SK-N-SH (cell line): ENCODE results near the gene ATP8B3. TPM values are rescaled to one million over a fixed set of nuclear protein-coding genes. Genes with fewer than 3 reads are reported as not detected.
A peak's percentile ranks its signal among the peaks of the same experiment; 100 is the strongest.

Experiments
- CTCF ChIA-PET: fragments of 300-600, 350-600 bp; formaldehyde crosslinking; extraction: SDS; loops from one replicate; lab custom pipeline; 2021; lab: Yijun Ruan, JAX
- POLR2A ChIA-PET: fragments of 350-600 bp; sonication (Branson Sonifier 250); formaldehyde crosslinking; extraction: SDS; loops from one replicate; lab custom pipeline; 2020; ENCODE audit warnings: antibody characterized with exemption, inconsistent platforms; lab: Yijun Ruan, JAX
- DNase-seq: peaks from one replicate; pipeline ENCODE4 v3.0.0; 2012
- H2AFZ ChIP-seq: fragments of 200-600 bp; sonication (generic); 2 replicates; pipeline ENCODE4 v1.8.1; 2016; ENCODE audit warnings: antibody characterized with exemption, mild to moderate bottlenecking, low read depth
- H3F3A ChIP-seq: fragments of 200-600 bp; sonication (generic); replicated peaks from 2 replicates; pipeline ENCODE3; 2016; ENCODE audit warnings: antibody characterized with exemption, mild to moderate bottlenecking; ENCODE audit not compliant: insufficient read depth
- H3K27ac ChIP-seq, 2 experiments: fragments of 200-500 bp in 1 of 2; fragments of 200-600 bp in 1 of 2; sonication (Bioruptor generic) in 1 of 2; sonication (generic), shearing (Covaris generic) in 1 of 2; 2 replicates each; pipeline versions ENCODE4 v1.5.1 to v1.6.1; 2014 to 2016; ENCODE audit warnings: low read depth in 2 of 2, inconsistent platforms in 1 of 2, low read length in 1 of 2, mild to moderate bottlenecking in 1 of 2, mixed read lengths in 1 of 2
- H3K27me3 ChIP-seq: fragments of 200-600 bp; sonication (generic), shearing (Covaris generic); 2 replicates; pipeline ENCODE4 v1.6.1; 2016; ENCODE audit warnings: mixed run types; ENCODE audit not compliant: insufficient read depth
- H3K36me3 ChIP-seq, 2 experiments: fragments of 200-500 bp in 1 of 2; fragments of 200-600 bp in 1 of 2; sonication (Bioruptor generic) in 1 of 2; sonication (generic) in 1 of 2; replicated peaks in 1 of 2; 2 replicates each; pipeline versions ENCODE3 to v1.5.1; 2014 to 2016; ENCODE audit warnings: low read length in 1 of 2, mild to moderate bottlenecking in 1 of 2; ENCODE audit not compliant: insufficient read depth in 2 of 2, control insufficient read depth in 1 of 2
- H3K4me1 ChIP-seq, 2 experiments: fragments of 200-500 bp in 1 of 2; fragments of 200-600 bp in 1 of 2; sonication (Bioruptor generic) in 1 of 2; sonication (generic), shearing (Covaris generic) in 1 of 2; 2 replicates each; pipeline versions ENCODE4 v1.5.1 to v1.6.1; 2014 to 2016; ENCODE audit warnings: low read depth in 1 of 2, low read length in 1 of 2, mixed run types in 1 of 2; ENCODE audit not compliant: insufficient read depth in 2 of 2, control insufficient read depth in 1 of 2
- H3K4me2 ChIP-seq: fragments of 200-600 bp; sonication (generic), shearing (Covaris generic); 2 replicates; pipeline ENCODE4 v1.6.1; 2017; ENCODE audit warnings: mixed run types
- H3K4me3 ChIP-seq, 2 experiments: fragments of 200-500 bp in 1 of 2; fragments of 200-600 bp in 1 of 2; sonication (Bioruptor generic) in 1 of 2; sonication (generic), shearing (Covaris generic) in 1 of 2; 2 replicates each; pipeline versions ENCODE4 v1.5.1 to v1.8.1; 2014 to 2016; ENCODE audit warnings: low read depth in 2 of 2, inconsistent platforms in 1 of 2, low read length in 1 of 2, mild to moderate bottlenecking in 1 of 2, mixed read lengths in 1 of 2, moderate library complexity in 1 of 2
- H3K79me2 ChIP-seq: fragments of 200-600 bp; sonication (generic); 2 replicates; pipeline ENCODE4 v1.8.1; 2017; ENCODE audit warnings: mild to moderate bottlenecking; ENCODE audit not compliant: insufficient read depth
- H3K9ac ChIP-seq: fragments of 200-600 bp; sonication (generic); 2 replicates; pipeline ENCODE4 v1.6.1; 2017; ENCODE audit warnings: mixed run types
- H3K9me2 ChIP-seq: fragments of 200-600 bp; sonication (generic); 2 replicates; pipeline ENCODE4 v1.6.1; 2017; ENCODE audit warnings: mixed run types
- H3K9me3 ChIP-seq: fragments of 200-600 bp; sonication (generic); 2 replicates; pipeline ENCODE4 v1.6.1; 2017; ENCODE audit warnings: mixed run types, mild to moderate bottlenecking, moderate library complexity
- H4K20me1 ChIP-seq: fragments of 200-600 bp; sonication (generic); 2 replicates; pipeline ENCODE4 v1.6.1; 2017; ENCODE audit warnings: mild to moderate bottlenecking, mixed run types; ENCODE audit not compliant: insufficient read depth
- ELF1 ChIP-seq: IDR thresholded peaks from 2 replicates; pipeline ENCODE4 v1.4.0; 2012
- EZH2phosphoT487 ChIP-seq: fragments of 200-600 bp; sonication (generic); IDR thresholded peaks from 2 replicates; pipeline ENCODE4 v1.6.1; 2017; ENCODE audit warnings: low read depth, mixed run types, mild to moderate bottlenecking, antibody characterized with exemption, moderate library complexity, borderline replicate concordance
- FOSL2 ChIP-seq: IDR thresholded peaks from 2 replicates; pipeline ENCODE4 v1.4.0; 2012; ENCODE audit warnings: low read depth, mild to moderate bottlenecking, moderate library complexity, borderline replicate concordance
- FOXJ3 ChIP-seq: sonication (generic); formaldehyde crosslinking; IDR thresholded peaks from 2 replicates; pipeline ENCODE4 v1.5.1; 2020; ENCODE audit warnings: mild to moderate bottlenecking, missing genetic modification reagents
- FOXM1 ChIP-seq: IDR thresholded peaks from 2 replicates; pipeline ENCODE4 v1.4.0; 2012; ENCODE audit warnings: low read depth, mild to moderate bottlenecking
- GABPA ChIP-seq: IDR thresholded peaks from 2 replicates; pipeline ENCODE4 v1.4.0; 2012; ENCODE audit warnings: low read depth, mild to moderate bottlenecking
- GATA2 ChIP-seq: sonication (generic); formaldehyde crosslinking; IDR thresholded peaks from 2 replicates; pipeline ENCODE4 v1.5.0; 2020; ENCODE audit warnings: mild to moderate bottlenecking, missing genetic modification reagents
- MEF2A ChIP-seq: IDR thresholded peaks from 2 replicates; pipeline ENCODE4 v1.4.0; 2012; ENCODE audit warnings: low read depth, borderline replicate concordance
- POLR2AphosphoS5 ChIP-seq: IDR thresholded peaks from 2 replicates; pipeline ENCODE4 v1.6.1; 2012; ENCODE audit warnings: low read depth, low read length
- RAD21 ChIP-seq: IDR thresholded peaks from 2 replicates; pipeline ENCODE4 v1.6.1; 2012; ENCODE audit warnings: mild to moderate bottlenecking, low read length
- RFX5 ChIP-seq: IDR thresholded peaks from 2 replicates; pipeline ENCODE4 v1.6.1; 2012; ENCODE audit warnings: mild to moderate bottlenecking, improper control_type of control experiment, low read length
- RXRA ChIP-seq: IDR thresholded peaks from 2 replicates; pipeline ENCODE4 v1.4.0; 2012; ENCODE audit warnings: low read depth, mild to moderate bottlenecking, borderline replicate concordance
- SIN3A ChIP-seq: IDR thresholded peaks from 2 replicates; pipeline ENCODE4 v1.6.1; 2012; ENCODE audit warnings: low read depth, mild to moderate bottlenecking, low read length, moderate library complexity, borderline replicate concordance
- WGBS: methylation state at CpG from one replicate; pipeline ENCODE4 v1.1.6; 2017; ENCODE audit warnings: low lambda C conversion rate; 5-methylcytosine and 5-hydroxymethylcytosine counted together
- polyA plus RNA-seq, 3 experiments: library from polyadenylated mRNA; depleted of rRNA; stranded (reverse); fragments of >200 nt; gene quantifications; 2 replicates each; pipeline ENCODE4 v1.2.3, GENCODE V29; 2012
- TF ChIP-seq, protein P1 (sequence below): fragments of 150-350 bp; IDR thresholded peaks from 2 replicates; pipeline ENCODE4 v1.6.1; 2016; ENCODE audit warnings: mild to moderate bottlenecking, low read depth, low read length
- TF ChIP-seq, protein P2 (sequence below): IDR thresholded peaks from 2 replicates; pipeline ENCODE4 v1.4.0; 2012; ENCODE audit warnings: low read depth, borderline replicate concordance
- TF ChIP-seq, protein P3 (sequence below): fragments of 150-350 bp; IDR thresholded peaks from 2 replicates; pipeline ENCODE4 v1.6.1; 2017; ENCODE audit warnings: antibody characterized with exemption, low read length, low read depth, borderline replicate concordance

The ATP8B3 gene
- polyA plus RNA-seq, 1 of the 3 experiments (the other 2 are of a cell fraction) = 8.0 TPM

DNA sequence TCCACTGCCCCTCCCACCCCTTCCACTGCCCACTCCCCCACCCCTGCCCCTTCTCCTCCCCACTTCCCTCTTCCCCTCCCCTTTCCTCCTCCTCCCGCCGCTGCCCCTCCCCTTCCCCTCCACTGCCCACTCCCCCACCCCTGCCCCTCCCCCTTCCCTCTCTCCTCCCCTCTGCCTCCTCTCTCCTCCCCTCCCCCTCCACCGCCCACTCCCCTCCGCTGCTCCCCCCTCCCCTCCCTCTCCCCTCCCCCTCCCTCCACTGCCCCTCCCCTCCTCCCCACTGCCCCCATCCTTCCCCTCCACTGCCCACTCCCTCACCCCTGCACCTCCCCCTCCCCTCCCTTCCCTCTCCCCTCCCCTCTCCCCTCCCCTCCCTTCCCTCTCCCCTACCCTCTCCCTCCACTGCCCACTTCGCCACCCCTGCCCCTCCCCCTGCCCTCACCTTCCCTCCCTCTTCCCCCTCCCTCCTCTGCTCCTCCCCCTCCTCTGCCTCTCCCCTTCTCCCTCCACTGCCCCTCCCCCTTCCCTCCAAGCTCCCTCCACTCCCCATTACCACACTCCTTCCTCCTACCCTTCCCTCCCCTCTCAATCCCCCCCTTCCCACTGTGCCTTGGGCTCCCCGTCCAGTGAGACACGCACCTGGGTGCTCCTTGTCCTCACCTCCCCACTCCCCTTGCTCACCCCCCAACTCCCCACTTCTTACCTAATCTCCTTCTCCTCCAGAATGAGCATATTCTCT, 21.9 kb downstream of the ATP8B3 start:
- DNase-seq = no peak
- Histone ChIP-seq H4K20me1 (no peaks in the 10 kb centered on the region), H3K27ac (no peak overlapping the region), H2AFZ (no peak overlapping the region), H3K79me2 (no peaks in the 10 kb centered on the region), H3K9me3 (no peaks in the 10 kb centered on the region), H3K4me1 (no peaks in the 10 kb centered on the region; a peak in 1 of 4 replicates), H3K4me3 (no peak overlapping the region), H3K4me2 (no peak overlapping the region), H3K27me3 (peaks cover 20% of the 10 kb centered on the region), H3K9ac (no peak overlapping the region), H3F3A (no peaks in the 10 kb centered on the region), H3K36me3 (no peaks in the 10 kb centered on the region), H3K9me2 (no peaks in the 10 kb centered on the region)
- WGBS = 11% methylated on average over 7 of the region's 7 CpGs
- ChIA-PET CTCF (interaction anchor here (0.8 to 12.6 kb wide), 15 partner anchors 8 to 244 kb away, joined by 3 to 143 read pairs (median 6); no protein-coding TSS in a partner anchor), POLR2A (no interaction called here)
- no peak for TF ChIP-seq RXRA

DNA sequence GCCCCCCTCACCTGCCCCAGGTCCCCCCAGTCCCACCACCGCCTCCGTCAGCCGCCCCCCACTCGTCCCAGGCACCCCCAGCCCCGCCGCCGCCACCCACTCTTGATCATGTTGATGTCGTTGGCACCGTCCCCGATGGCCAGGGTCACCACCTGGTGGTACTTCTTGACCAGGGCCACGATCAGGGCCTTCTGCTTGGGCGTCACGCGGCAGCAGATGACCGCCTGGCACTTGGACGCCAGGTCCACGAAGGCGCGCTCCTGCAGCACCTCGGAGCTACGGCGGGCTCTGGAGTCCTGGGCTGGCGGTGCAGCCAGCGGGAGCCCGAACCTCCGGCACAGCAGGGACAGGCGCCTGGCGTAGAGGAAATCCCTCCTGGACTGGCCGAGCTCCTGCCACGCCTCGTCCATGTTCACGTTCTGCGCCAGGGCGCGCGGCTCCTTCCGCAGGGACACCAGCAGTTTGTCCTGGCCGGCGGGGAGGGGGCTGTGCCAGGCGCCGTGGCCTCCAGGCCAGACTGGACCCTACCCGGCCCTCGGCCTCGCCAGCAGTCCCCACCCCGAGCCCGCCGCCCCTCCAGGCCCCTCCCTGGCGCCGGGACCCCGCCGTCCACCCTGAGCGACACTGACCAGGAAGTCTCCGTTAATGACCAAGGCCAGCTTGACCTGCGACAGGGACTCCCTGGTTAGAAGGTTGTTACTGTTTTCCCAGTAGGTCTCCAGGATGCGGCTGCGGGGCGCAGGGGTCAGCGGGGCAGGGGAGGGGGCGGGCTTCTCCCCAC, 22.6 kb downstream of the ATP8B3 start:
- WGBS = 7% methylated on average over 42 of the region's 59 CpGs
- CTCF ChIA-PET = interaction anchor here (0.8 to 12.6 kb wide), 25 partner anchors 8 to 243 kb away, joined by 3 to 143 read pairs (median 6); partner anchors contain the start of gene ATP8B3

DNA sequence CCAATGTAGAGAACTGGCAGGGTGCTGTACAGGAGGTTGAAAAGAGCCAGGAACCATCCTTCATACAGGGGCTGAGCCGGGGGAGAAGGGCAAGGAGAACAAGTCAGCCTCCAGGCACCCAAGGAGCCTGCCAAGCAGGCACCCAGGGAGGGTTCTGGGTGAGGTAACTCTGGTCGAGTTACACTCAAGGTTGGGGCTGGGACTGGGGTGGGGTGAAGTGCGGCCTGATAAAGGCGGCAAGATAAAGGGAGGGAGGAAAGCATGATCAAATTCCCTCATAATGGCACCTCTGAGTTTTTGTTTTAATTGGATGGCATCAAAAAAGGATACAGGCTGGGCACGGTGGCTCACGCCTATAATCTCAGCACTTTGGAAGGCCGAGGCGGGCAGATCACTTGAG, 25.0 kb downstream of the ATP8B3 start:
- no peaks in the 10 kb centered on the region; a peak in 1 of 4 replicates for H3K4me1 ChIP-seq
- no peaks in the 10 kb centered on the region for H4K20me1 ChIP-seq
- WGBS = 46% methylated on average over 8 of the region's 8 CpGs
- H2AFZ ChIP-seq = no peak overlapping the region
- no peaks in the 10 kb centered on the region for H3K79me2 ChIP-seq
- ChIA-PET POLR2A (no interaction called here), CTCF (interaction anchor here (0.7 to 11.8 kb wide), 6 partner anchors 7 to 910 kb away, joined by 3 to 143 read pairs (median 10); no protein-coding TSS in a partner anchor)
- H3K36me3 ChIP-seq = no peaks in the 10 kb centered on the region
- no peak for DNase-seq
- no peaks in the 10 kb centered on the region for H3F3A ChIP-seq
- H3K27me3 ChIP-seq = peaks cover 46% of the 10 kb centered on the region
- H3K27ac ChIP-seq = no peak overlapping the region
- H3K9me2 ChIP-seq = no peaks in the 10 kb centered on the region
- no peak overlapping the region for H3K4me2 ChIP-seq
- no peak overlapping the region for H3K4me3 ChIP-seq
- H3K9me3 ChIP-seq = no peaks in the 10 kb centered on the region
- H3K9ac ChIP-seq = no peak overlapping the region
- TF ChIP-seq FOXM1 (no peak), SIN3A (no peak), ELF1 (no peak), GABPA (no peak), MEF2A (no peak), GATA2 (no peak), FOXJ3 (CRISPR knock-in tag) (no peak), EZH2phosphoT487 (no peak), POLR2AphosphoS5 (no peak), RFX5 (no peak)
- TF ChIP-seq, protein P1, sequence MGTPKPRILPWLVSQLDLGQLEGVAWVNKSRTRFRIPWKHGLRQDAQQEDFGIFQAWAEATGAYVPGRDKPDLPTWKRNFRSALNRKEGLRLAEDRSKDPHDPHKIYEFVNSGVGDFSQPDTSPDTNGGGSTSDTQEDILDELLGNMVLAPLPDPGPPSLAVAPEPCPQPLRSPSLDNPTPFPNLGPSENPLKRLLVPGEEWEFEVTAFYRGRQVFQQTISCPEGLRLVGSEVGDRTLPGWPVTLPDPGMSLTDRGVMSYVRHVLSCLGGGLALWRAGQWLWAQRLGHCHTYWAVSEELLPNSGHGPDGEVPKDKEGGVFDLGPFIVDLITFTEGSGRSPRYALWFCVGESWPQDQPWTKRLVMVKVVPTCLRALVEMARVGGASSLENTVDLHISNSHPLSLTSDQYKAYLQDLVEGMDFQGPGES = no peak
- TF ChIP-seq, protein P2, sequence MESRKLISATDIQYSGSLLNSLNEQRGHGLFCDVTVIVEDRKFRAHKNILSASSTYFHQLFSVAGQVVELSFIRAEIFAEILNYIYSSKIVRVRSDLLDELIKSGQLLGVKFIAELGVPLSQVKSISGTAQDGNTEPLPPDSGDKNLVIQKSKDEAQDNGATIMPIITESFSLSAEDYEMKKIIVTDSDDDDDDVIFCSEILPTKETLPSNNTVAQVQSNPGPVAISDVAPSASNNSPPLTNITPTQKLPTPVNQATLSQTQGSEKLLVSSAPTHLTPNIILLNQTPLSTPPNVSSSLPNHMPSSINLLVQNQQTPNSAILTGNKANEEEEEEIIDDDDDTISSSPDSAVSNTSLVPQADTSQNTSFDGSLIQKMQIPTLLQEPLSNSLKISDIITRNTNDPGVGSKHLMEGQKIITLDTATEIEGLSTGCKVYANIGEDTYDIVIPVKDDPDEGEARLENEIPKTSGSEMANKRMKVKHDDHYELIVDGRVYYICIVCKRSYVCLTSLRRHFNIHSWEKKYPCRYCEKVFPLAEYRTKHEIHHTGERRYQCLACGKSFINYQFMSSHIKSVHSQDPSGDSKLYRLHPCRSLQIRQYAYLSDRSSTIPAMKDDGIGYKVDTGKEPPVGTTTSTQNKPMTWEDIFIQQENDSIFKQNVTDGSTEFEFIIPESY = no peak
- TF ChIP-seq, protein P3, sequence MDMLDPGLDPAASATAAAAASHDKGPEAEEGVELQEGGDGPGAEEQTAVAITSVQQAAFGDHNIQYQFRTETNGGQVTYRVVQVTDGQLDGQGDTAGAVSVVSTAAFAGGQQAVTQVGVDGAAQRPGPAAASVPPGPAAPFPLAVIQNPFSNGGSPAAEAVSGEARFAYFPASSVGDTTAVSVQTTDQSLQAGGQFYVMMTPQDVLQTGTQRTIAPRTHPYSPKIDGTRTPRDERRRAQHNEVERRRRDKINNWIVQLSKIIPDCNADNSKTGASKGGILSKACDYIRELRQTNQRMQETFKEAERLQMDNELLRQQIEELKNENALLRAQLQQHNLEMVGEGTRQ = no peak

More for the DNA sequence above, 22.6 kb downstream of the ATP8B3 start:
- Histone ChIP-seq H3K9me3 (no peaks in the 10 kb centered on the region), H3K36me3 (no peaks in the 10 kb centered on the region), H3K4me3 (no peak overlapping the region; a peak in 1 of 4 replicates), H3K4me1 (no peaks in the 10 kb centered on the region; a peak in 1 of 4 replicates), H3K9me2 (no peaks in the 10 kb centered on the region), H3K79me2 (no peaks in the 10 kb centered on the region), H3F3A (no peaks in the 10 kb centered on the region), H4K20me1 (no peaks in the 10 kb centered on the region), H3K4me2 (no peak overlapping the region), H3K27ac (no peak overlapping the region), H3K27me3 (peaks cover 23% of the 10 kb centered on the region), H3K9ac (no peak overlapping the region), H2AFZ (no peak overlapping the region)
- DNase-seq = peak; percentile 67
- POLR2A ChIA-PET = no interaction called here
- no peak for TF ChIP-seq FOXM1
- TF ChIP-seq FOSL2 = no peak
- TF ChIP-seq RAD21 = no peak
